HG02938 (cell line): ENCODE data around the gene ELK4.
"Not testable (repeated sequence)": the region's sequence is repeated elsewhere in the genome, so short reads cannot be mapped to it uniquely, and the experiment has no call there.

Experiments
- ATAC-seq: cut with Tn5 transposase; IDR thresholded peaks from one replicate; pipeline ENCODE4 v1.9.1; 2021; ENCODE audit warnings: mild to moderate bottlenecking, moderate library complexity; ENCODE audit not compliant: unreplicated experiment

Gene ELK4

DNA sequence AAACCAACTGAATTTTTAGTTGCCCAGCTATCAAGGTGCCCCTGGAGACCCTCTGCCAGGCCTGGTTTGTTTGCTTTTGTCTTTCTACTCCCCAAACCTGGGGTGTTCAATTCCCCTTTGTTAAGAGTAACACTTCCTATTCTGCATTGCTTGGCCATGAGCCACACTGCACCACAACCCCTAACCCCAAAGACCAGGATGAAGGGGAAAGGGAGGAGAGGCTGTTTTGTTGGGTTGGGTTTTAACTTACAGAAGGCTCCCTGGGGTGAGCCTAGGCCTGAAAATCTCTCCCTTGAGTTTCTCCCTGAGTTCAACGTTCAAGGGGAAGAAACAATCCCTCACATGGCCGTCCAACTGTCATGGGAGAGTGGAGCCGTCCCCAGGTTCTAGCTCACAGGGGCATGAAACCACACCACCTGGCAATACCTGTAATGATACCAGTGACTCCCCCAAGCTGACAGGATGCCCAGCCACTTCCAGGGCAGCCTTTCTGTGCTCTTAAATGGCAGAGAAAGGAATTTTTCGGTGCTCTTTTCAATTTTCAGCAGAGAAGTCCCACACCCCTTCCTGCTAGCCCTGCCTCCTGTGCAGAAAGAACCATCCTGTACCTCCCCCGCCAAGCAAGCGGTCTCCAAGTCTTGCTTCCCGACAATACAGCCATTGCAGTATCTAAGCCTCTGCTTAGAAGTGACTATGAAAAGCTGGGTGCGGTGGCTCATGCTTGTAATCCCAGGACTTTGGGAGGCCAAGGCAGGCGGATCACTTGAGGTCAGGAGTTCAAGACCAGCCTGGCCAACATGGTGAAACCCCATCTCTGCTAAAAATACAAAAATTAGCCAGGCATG, 33.6 kb upstream of the ELK4 start:
- no peak for ATAC-seq

DNA sequence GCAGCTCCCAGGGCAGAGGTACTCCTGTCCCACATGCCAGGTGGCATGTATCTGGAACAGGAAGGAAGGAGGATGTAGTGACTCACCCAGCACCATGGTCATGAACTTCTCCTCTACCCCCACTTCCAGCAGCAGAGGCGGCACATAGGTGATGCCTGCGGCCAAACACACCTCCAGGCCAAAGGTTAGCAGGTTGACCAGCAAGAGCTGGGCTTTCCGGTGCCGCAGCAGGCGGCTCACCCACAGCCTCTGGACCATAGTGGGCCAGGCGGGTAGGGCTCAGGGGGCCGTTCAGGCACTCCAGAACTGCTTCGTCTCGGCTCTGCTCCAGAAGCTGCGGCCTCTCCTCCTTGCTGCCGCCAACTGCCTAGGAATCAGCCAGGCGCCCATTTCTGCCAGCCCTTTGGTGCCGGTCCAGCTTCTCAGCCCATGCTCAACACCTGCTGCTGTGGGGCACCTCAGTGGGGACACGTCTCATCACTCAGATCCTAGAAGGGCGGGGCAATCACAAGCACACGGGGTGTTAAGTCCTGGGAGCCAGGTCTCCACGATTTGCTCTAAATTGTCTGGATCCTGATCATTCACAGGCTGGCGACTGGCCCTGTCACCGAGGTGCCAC, 32.7 kb upstream of the ELK4 start:
- no peak for ATAC-seq

DNA sequence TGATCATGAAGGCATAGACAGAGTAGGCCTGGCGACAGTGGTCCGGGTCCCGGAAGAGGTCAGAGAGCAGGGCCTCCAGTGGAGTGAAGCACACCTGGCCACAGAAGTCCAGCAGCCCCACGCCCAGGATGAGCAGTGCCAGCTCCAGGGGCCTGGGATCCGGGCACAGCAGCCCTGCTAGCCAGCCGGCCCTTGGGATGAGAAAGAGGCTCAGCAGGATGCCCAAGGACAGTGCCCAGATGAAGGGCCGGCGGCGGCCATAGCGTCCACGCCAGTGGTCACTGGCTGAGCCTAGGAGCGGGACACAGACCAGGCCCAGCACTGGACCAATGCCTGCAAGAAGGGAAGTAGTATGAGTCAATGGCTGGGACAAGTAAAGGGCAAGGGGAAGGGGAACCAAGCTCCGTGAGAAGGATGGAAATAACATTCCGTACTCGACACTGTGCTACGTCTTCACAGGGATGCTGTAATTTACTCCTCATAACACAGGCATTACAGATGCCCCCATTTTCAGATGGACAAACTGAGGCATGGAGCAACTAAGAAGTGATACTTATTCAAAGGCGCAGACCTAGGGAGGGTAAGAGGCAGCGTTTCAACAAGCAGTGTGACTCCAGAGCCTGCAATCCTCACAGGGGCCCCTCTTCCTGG, 31.6 kb upstream of the ELK4 start:
- no peak for ATAC-seq

- ATAC-seq, result no peak
Observed at GRCh38 chr1:205662791-205663190, 31.0 kb upstream of the ELK4 start.

DNA sequence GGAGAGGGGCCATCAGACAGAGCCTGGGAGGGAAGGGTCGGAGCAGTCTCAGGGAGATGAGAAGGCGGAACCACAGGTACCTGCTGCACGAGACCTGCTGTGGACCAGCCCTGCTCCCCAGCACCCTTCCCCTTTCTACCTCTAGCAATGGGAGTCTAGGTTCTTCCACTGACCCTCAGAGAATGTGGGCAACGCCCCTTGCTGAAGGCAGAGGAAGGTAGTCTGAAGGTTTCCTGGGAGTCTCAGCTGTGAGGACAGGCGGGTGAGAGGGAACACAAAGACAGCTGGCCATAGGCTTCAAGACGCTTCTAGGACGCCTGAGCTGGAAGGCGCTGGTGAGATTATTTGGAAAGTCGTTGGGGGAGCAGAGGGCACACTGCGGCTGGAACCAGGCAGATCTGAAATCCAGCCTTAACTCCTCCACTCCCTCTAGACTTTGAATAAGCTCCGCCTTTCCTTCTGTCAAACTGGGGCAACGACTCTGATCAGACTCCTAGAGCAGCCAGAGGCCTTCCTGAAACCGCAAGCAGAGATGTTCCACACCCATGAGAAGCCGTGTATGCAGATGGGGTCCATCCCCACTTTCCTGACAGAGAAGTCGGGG, 30.4 kb upstream of the ELK4 start:
- ATAC-seq, result no peak

DNA sequence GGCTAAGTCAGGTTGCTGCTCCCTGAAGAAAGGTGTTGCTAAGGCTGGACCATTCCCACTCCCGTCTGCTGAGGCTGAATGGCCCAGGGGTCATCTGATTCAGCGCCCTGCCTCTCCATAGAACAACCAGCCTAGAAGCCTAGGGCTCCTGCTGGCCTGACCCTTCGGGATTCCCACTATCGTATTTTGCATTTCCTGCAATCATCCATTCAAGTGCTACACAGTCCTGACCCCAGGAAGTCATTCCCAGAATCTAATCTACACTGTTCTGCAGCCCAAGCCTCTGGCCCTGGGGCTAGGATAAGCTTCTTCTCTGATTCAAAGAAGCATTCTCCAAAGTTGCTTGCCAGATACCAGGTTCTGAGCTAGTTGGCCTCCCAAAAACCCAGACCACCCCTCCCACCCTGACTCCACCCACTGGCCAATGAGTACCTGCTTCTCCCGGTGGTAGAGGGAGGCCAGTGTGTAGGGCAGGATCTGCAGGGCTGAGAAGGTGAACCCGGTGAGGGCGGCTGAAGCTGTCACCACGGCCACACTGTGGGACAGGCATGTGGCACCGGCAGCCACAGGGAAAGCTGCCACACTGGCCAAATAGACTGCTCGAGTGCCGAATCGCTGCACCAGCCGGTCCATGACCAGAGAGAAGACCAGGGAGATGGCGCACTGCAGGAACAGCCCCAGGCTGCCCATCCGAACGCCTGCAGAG, 29.8 kb upstream of the ELK4 start:
- no peak for ATAC-seq

- no peak for ATAC-seq
Observed at GRCh38 chr1:205660361-205660760, 28.6 kb upstream of the ELK4 start.

DNA sequence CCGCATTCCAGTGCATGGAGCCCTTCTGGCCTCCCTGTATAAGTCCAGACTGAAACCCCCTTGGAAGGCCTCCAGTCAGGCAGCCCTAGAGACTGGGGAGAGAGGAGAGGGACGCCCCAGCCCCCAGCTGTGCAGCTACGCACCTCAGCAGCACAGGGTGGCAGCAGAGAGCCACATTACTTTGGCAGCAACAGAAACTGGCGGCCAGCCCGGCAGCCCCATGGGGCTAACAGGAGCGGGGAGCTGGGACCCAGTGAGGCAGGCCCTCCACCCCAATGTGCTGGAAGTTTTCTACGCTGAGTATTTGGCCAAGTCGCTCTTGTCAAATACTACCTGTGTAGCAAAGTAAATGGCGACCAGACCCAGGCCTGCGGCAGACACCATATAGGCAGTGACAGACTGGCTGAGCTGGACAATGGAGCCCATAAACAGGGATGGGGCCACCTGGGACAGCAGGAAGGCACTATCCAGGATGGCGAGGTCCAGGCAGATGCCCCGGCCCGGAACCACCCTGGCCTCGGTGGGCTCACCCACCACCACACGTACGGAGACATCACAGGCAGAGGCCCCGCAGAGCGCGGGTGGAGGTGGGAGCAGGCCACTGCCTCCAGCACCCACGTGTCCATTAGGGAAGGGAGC, 27.3 kb upstream of the ELK4 start:
- no peak for ATAC-seq

- no peak for ATAC-seq
Observed at GRCh38 chr1:205656236-205656635, 24.4 kb upstream of the ELK4 start.

GRCh38 chr1:205652984-205653383, 21.2 kb upstream of the ELK4 start:
- ATAC-seq, result no peak

GRCh38 chr1:205650241-205650640, 18.4 kb upstream of the ELK4 start:
- no peak for ATAC-seq

GRCh38 chr1:205645519-205645918, 13.7 kb upstream of the ELK4 start:
- no peak for ATAC-seq

GRCh38 chr1:205642679-205643307, 11.0 kb upstream of the ELK4 start:
- ATAC-seq, result no peak

DNA sequence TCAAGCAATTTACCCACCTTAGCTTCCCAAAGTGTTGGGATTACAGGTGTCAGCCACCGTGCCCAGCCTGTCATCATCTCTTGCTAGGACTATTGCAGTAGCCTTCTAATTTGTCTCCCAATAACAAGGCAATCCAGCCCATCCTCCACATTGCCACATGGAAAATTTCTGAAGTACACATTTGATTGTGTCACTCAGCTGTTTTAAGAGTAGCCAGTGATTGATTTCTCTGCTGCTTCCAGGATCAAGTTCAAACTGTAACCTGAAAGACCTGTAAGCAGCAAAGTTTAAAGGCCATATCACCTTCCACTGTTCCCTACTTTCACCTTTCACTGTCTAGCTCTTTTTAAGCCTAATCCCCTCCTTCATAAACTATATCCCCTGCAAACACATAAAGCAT, 7.8 kb upstream of the ELK4 start:
- ATAC-seq, result no peak

- no peak for ATAC-seq
Observed at GRCh38 chr1:205637854-205638468, 6.2 kb upstream of the ELK4 start.

DNA sequence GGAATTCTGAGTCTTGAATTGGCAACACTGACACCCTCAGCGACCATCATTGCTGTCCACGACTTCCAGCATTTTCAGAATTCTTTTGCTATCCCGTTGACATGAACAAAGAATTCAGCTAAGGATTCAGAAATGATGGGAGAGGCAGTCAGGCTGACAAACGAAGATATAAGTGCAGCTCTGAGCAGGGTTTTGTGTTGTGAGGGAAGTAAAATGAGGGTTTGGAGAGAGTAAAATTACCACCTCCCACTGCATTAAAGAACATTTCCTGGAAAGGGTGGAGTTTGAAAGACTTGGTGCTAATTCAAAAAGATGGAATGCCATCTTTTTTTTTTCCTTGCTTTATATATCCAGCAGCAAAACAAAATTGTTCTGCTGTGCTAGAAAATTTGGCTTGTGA, 4.9 kb upstream of the ELK4 start:
- no peak for ATAC-seq

- not testable (repeated sequence) for ATAC-seq
Observed at GRCh38 chr1:205636138-205636530, 4.3 kb upstream of the ELK4 start.

DNA sequence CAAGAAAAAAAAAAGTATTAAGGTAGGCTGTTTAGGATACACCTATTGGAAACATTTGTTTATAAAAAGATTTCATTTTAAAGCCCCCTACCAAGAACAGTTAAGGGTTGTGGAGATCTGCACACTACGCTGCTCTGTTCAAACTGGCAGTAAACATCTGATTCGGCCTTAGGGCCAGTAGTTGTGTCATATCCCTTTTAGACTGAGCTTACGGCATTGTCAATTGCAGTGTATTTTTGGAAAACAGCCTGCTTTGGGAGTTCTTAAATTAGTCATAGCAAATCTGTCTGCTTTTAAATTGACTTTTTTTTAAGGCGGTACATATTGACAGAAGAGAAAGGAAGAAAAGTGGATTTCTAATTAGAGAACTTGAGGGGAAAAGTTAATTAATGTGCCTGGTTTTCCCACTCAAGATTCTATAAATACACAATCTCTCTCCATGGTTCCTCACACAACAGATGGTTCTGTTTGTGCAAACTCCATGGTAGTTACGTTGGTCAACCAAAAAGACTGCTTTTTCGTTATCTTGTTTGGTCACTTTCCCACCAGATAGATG, 1.7 kb upstream of the ELK4 start:
- no peak for ATAC-seq

DNA sequence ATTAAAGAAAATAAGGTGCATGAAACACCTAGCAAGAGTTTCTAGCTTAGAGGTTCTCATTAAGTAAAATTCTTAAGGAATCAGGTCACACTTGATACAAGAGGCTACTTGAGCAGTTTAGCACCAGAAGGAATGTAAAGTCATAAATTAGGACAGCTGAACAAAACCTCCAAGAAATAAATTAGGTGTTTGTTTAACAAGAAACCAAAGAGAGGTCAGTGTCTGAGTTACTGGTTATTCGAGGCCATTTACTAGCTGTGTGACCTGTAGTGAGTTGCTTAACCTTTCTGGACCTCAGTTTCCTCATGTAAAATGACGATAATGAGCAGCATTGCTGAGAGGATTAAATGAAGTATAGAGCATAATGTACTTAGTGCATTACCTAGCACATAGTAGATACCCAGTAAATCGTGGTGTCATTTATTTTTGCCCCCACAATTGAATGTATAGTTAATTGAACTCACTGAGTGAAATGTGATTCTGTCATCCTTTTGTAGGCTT, 908 bp upstream of the ELK4 start:
- ATAC-seq, result no peak
